ENCODE results near the gene OTOF. TPM values are rescaled to one million over a fixed set of nuclear protein-coding genes. Genes with fewer than 3 reads are reported as not detected.

The OTOF gene
- total and polyA plus RNA-seq, 2 of the 13 experiments (the other 11 are each of a cell fraction or from before 2014, with no cell fraction given): 0.04 TPM; not detected in 1

DNA sequence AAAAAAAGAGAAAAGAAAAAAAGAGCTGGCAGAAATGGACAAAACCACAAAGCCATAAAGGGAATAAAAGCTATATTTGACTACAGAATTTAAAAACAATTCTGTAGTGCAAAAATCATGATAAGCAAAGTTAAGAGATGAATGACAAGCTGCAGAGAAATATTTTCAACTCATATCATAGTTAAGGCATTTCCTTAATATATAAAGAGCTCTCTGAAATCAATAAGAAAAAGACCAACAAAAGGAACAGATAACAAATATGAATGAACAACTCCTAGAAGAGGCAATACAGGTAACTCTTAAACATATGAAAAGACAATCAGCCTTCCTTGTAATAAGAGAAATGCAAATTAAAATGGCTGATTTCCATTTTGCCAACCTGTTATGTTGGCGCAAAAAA is 26.2 kb downstream of the OTOF start (continued):
- TF ChIP-seq, protein P1, sequence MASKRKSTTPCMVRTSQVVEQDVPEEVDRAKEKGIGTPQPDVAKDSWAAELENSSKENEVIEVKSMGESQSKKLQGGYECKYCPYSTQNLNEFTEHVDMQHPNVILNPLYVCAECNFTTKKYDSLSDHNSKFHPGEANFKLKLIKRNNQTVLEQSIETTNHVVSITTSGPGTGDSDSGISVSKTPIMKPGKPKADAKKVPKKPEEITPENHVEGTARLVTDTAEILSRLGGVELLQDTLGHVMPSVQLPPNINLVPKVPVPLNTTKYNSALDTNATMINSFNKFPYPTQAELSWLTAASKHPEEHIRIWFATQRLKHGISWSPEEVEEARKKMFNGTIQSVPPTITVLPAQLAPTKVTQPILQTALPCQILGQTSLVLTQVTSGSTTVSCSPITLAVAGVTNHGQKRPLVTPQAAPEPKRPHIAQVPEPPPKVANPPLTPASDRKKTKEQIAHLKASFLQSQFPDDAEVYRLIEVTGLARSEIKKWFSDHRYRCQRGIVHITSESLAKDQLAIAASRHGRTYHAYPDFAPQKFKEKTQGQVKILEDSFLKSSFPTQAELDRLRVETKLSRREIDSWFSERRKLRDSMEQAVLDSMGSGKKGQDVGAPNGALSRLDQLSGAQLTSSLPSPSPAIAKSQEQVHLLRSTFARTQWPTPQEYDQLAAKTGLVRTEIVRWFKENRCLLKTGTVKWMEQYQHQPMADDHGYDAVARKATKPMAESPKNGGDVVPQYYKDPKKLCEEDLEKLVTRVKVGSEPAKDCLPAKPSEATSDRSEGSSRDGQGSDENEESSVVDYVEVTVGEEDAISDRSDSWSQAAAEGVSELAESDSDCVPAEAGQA (IDR thresholded peaks at IDR 0.05; ENCODE audit: low read depth): no peak
- TF ChIP-seq, protein P1 (CRISPR knock-in tag; IDR thresholded peaks at IDR 0.05; ENCODE audit: borderline replicate concordance): no peak
- TF ChIP-seq ZNF644 (CRISPR knock-in tag; IDR thresholded peaks at IDR 0.05; ENCODE audit: low read depth): no peak
- TF ChIP-seq, protein P2, sequence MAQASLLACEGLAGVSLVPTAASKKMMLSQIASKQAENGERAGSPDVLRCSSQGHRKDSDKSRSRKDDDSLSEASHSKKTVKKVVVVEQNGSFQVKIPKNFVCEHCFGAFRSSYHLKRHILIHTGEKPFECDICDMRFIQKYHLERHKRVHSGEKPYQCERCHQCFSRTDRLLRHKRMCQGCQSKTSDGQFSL (CRISPR knock-in tag; IDR thresholded peaks at IDR 0.05): no peak
- TF ChIP-seq ZBTB20 (CRISPR knock-in tag; IDR thresholded peaks at IDR 0.05; ENCODE audit: borderline replicate concordance, low read depth): no peak
- TF ChIP-seq TFE3 (CRISPR knock-in tag; IDR thresholded peaks at IDR 0.05): no peak
- TF ChIP-seq MZF1 (CRISPR knock-in tag; IDR thresholded peaks at IDR 0.05; ENCODE audit: borderline replicate concordance): no peak
- TF ChIP-seq, protein P3, sequence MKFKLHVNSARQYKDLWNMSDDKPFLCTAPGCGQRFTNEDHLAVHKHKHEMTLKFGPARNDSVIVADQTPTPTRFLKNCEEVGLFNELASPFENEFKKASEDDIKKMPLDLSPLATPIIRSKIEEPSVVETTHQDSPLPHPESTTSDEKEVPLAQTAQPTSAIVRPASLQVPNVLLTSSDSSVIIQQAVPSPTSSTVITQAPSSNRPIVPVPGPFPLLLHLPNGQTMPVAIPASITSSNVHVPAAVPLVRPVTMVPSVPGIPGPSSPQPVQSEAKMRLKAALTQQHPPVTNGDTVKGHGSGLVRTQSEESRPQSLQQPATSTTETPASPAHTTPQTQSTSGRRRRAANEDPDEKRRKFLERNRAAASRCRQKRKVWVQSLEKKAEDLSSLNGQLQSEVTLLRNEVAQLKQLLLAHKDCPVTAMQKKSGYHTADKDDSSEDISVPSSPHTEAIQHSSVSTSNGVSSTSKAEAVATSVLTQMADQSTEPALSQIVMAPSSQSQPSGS (CRISPR knock-in tag; IDR thresholded peaks at IDR 0.05): no peak
- no peak for TF ChIP-seq FLYWCH1 (CRISPR knock-in tag; IDR thresholded peaks at IDR 0.05)
- no peak for TF ChIP-seq KLF12 (CRISPR knock-in tag; IDR thresholded peaks at IDR 0.05; ENCODE audit: borderline replicate concordance)
- no peak for TF ChIP-seq MTA1 (CRISPR knock-in tag; IDR thresholded peaks at IDR 0.05; ENCODE audit: borderline replicate concordance)
- no peak for TF ChIP-seq GATA4 (IDR thresholded peaks at IDR 0.05; ENCODE audit: borderline replicate concordance, low read depth)

All from HepG2 (cell line).